HCT116 (cell line): ENCODE results near the gene UBE3D. TPM values are rescaled to one million over a fixed set of nuclear protein-coding genes. Genes with fewer than 3 reads are reported as not detected.

ENCODE experiments used
- ATAC-seq: fragments of 200-7000 bp; cut with Tn5 transposase; 2 replicates; pipeline ENCODE4 v1.9.1; 2020; ENCODE audit warnings: mild to moderate bottlenecking, moderate library complexity
- BruUV-seq: library from RNA; stranded (reverse); fragments of 400-500 nt; replicated peaks from 2 replicates; lab custom pipeline; 2021; lab: Mats Ljungman, UMichigan
- CTCF ChIA-PET: fragments of 300-600 bp; sonication (Branson Sonifier 250); formaldehyde crosslinking; loops from one replicate; lab custom pipeline; 2021; ENCODE audit warnings: antibody characterized with exemption; lab: Charles Lee
- POLR2A ChIA-PET: fragments of 300-600, 350-600 bp; sonication (Branson Sonifier 250); formaldehyde crosslinking; loops from one replicate; lab custom pipeline; 2021; ENCODE audit warnings: antibody characterized with exemption; lab: Charles Lee
- RAD21 ChIA-PET, 2 experiments: fragments of 300-600 bp; sonication (Branson Sonifier 250); formaldehyde crosslinking; loops; one replicate each; lab custom pipeline; 2023; ENCODE audit warnings: low total read pairs in 2 of 2; ENCODE audit not compliant: uncharacterized antibody in 2 of 2, unreplicated experiment in 2 of 2, low non-redundant PET in 1 of 2; lab: Charles Lee
- DNase-seq: peaks from one replicate; pipeline ENCODE4 v3.0.0-alpha.2; 2010; ENCODE audit warnings: low read depth, low spot score
- H2AFZ ChIP-seq: fragments of 200-600 bp; shearing (Covaris generic), sonication (generic); 2 replicates; pipeline ENCODE4 v1.6.1; 2017; ENCODE audit warnings: low read depth, mixed run types, mixed read lengths, antibody characterized with exemption, low read length; ENCODE audit not compliant: poor library complexity, severe bottlenecking
- H3K27ac ChIP-seq: 2 replicates; pipeline ENCODE4 v1.5.1; 2012; ENCODE audit warnings: low read depth, low read length
- H3K27me3 ChIP-seq: fragments of 200-600 bp; sonication (generic); 2 replicates; pipeline ENCODE4 v1.6.1; 2016; ENCODE audit warnings: mixed run types, low read length, mixed read lengths; ENCODE audit not compliant: insufficient read depth
- H3K36me3 ChIP-seq, 2 experiments: fragments of 200-500 bp in 1 of 2; fragments of 200-600 bp in 1 of 2; sonication (Bioruptor generic) in 1 of 2; sonication (generic) in 1 of 2; 2 replicates each; pipeline versions ENCODE4 v1.5.1 to v1.6.1; 2014 to 2016; ENCODE audit warnings: low read length in 2 of 2, inconsistent platforms in 1 of 2, mixed read lengths in 1 of 2, mixed run types in 1 of 2; ENCODE audit not compliant: insufficient read depth in 2 of 2, control insufficient read depth in 1 of 2
- H3K4me1 ChIP-seq, 2 experiments: fragments of 200-600 bp in 1 of 2; sonication (generic) in 1 of 2; 2 replicates each; pipeline versions ENCODE4 v1.5.1 to v1.6.1; 2012 to 2017; ENCODE audit warnings: low read length in 2 of 2, inconsistent platforms in 1 of 2, mild to moderate bottlenecking in 1 of 2, mixed read lengths in 1 of 2, mixed run types in 1 of 2, moderate library complexity in 1 of 2; ENCODE audit not compliant: insufficient read depth in 2 of 2, control insufficient read depth in 1 of 2
- H3K4me2 ChIP-seq: fragments of 200-600 bp; sonication (generic); 2 replicates; pipeline ENCODE4 v1.6.1; 2017; ENCODE audit warnings: mixed run types, low read length, mixed read lengths
- H3K4me3 ChIP-seq, 2 experiments: fragments of 200-600 bp in 1 of 2; sonication (generic) in 1 of 2; replicated peaks in 1 of 2; 2 replicates each; pipeline ENCODE4 v1.5.1; 2011 to 2016; ENCODE audit warnings: low read length in 2 of 2, control low read depth in 1 of 2, low read depth in 1 of 2, mild to moderate bottlenecking in 1 of 2, mixed read lengths in 1 of 2, mixed run types in 1 of 2
- H3K79me2 ChIP-seq: fragments of 200-600 bp; sonication (generic); 2 replicates; pipeline ENCODE4 v1.6.1; 2017; ENCODE audit warnings: mild to moderate bottlenecking, mixed run types, low read length, moderate library complexity, mixed read lengths; ENCODE audit not compliant: insufficient read depth
- H3K9ac ChIP-seq: fragments of 200-600 bp; sonication (generic); 2 replicates; pipeline ENCODE4 v1.6.1; 2016; ENCODE audit warnings: low read length, mixed read lengths
- H3K9me2 ChIP-seq: fragments of 200-600 bp; sonication (generic), shearing (Covaris generic); 2 replicates; pipeline ENCODE4 v1.6.1; 2017; ENCODE audit warnings: mixed run types, mild to moderate bottlenecking, moderate library complexity; ENCODE audit not compliant: insufficient read depth
- H3K9me3 ChIP-seq, 2 experiments: fragments of 200-500 bp in 1 of 2; fragments of 200-600 bp in 1 of 2; sonication (Bioruptor generic) in 1 of 2; sonication (generic) in 1 of 2; 2 replicates each; pipeline ENCODE4 v1.6.1; 2014 to 2017; ENCODE audit warnings: low read length in 2 of 2, mixed read lengths in 2 of 2, inconsistent platforms in 1 of 2, low read depth in 1 of 2, mild to moderate bottlenecking in 1 of 2, mixed run types in 1 of 2, moderate library complexity in 1 of 2; ENCODE audit not compliant: control insufficient read depth in 1 of 2, insufficient read depth in 1 of 2
- H4K20me1 ChIP-seq: fragments of 200-600 bp; sonication (generic), shearing (Covaris generic); 2 replicates; pipeline ENCODE4 v1.6.1; 2017; ENCODE audit warnings: mixed run types, mild to moderate bottlenecking, moderate library complexity; ENCODE audit not compliant: insufficient read depth
- CEBPB ChIP-seq: IDR thresholded peaks from 2 replicates; pipeline ENCODE4 v1.6.1; 2012; ENCODE audit warnings: low read depth
- CTCF ChIP-seq, 3 experiments: fragments of 200-600 bp in 1 of 3; sonication (generic) in 1 of 3; IDR thresholded peaks in 2 of 3; conservative IDR thresholded peaks in 1 of 3; 2 replicates each; pipeline ENCODE4 v1.5.1; 2012 to 2017; ENCODE audit warnings: low read depth in 2 of 3, low read length in 2 of 3, antibody characterized with exemption in 1 of 3, borderline replicate concordance in 1 of 3, control low read depth in 1 of 3, mild to moderate bottlenecking in 1 of 3, mixed read lengths in 1 of 3, mixed run types in 1 of 3, moderate library complexity in 1 of 3; ENCODE audit not compliant: insufficient read depth in 1 of 3
- EGR1 ChIP-seq: IDR thresholded peaks from 2 replicates; pipeline ENCODE4 v1.6.1; 2012; ENCODE audit warnings: low read depth
- ELF1 ChIP-seq: IDR thresholded peaks from 2 replicates; pipeline ENCODE4 v1.6.1; 2012; ENCODE audit warnings: low read depth, borderline replicate concordance
- POLR2A ChIP-seq: IDR thresholded peaks from 2 replicates; pipeline ENCODE4 v1.7.0; 2011; ENCODE audit warnings: borderline replicate concordance; ENCODE audit not compliant: insufficient read depth, insufficient read length; ENCODE audit errors: extremely low read depth
- intact Hi-C: fragments of 100-400 bp; cut with micrococcal nuclease; formaldehyde crosslinking; loops from 2 replicates; pipeline ENCODE4 v1.10.0; 2022
- total RNA-seq: library from RNA; stranded (reverse); gene quantifications from one replicate; pipeline ENCODE4 v1.2.1, GENCODE V29; 2021; ENCODE audit not compliant: unreplicated experiment
- TF ChIP-seq, protein P1 (sequence below): IDR thresholded peaks from 2 replicates; pipeline ENCODE4 v1.6.1; 2011; ENCODE audit warnings: mild to moderate bottlenecking, low read length, moderate library complexity; ENCODE audit not compliant: insufficient replicate concordance; ENCODE audit errors: extremely low read depth

The UBE3D gene
- total RNA-seq, 1 experiment from 2014 or later, result 9.0 TPM

DNA sequence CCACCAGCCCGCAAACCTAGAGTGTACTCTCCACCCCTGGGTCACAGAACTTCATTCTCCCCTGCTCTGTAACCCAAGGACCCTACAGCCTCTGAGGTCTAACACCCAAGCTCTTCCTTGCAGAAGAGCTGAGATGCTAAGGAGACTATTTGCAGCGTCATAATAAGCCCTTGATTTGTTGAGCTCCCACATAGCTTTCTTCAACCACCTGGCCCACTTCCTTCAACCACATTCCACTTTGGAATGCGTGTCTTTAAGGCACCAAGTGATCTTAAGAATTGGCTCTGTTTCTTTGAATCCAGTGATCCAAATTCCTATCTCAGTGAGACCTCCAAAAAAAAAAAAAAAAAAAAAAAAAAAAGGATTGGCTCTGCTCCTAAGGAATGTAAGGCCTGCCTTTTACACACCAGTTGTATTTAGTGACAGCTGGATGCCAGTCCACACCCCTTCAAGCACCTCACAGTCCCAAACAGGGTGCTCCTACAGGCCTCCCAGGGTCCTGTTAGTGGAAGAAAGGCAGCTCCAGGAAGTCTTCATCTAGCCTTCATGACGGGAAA is 106.2 kb downstream of the UBE3D start:
- H3K4me1 ChIP-seq, result peaks cover 5 to 14% of the 10 kb centered on the region in 2 experiments; a peak in 3 of 4 replicates
- H3K9me3 ChIP-seq, result no peaks in the 10 kb centered on the region
- DNase-seq (no peak), ATAC-seq (no peak)
- H2AFZ ChIP-seq, result no peak overlapping the region
- H4K20me1 ChIP-seq, result no peaks in the 10 kb centered on the region
- intact Hi-C loops, result no loop called here
- TF ChIP-seq POLR2A, result no peak
- no peak for TF ChIP-seq CEBPB
- TF ChIP-seq, protein P1, sequence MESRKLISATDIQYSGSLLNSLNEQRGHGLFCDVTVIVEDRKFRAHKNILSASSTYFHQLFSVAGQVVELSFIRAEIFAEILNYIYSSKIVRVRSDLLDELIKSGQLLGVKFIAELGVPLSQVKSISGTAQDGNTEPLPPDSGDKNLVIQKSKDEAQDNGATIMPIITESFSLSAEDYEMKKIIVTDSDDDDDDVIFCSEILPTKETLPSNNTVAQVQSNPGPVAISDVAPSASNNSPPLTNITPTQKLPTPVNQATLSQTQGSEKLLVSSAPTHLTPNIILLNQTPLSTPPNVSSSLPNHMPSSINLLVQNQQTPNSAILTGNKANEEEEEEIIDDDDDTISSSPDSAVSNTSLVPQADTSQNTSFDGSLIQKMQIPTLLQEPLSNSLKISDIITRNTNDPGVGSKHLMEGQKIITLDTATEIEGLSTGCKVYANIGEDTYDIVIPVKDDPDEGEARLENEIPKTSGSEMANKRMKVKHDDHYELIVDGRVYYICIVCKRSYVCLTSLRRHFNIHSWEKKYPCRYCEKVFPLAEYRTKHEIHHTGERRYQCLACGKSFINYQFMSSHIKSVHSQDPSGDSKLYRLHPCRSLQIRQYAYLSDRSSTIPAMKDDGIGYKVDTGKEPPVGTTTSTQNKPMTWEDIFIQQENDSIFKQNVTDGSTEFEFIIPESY, result no peak
- TF ChIP-seq ELF1, result no peak
- TF ChIP-seq CTCF (IDR thresholded peaks at IDR 0.05 in 2 of 3, conservative IDR thresholded peaks at IDR 0.05 in 1 of 3; ENCODE audit: borderline replicate concordance in 1 of 3, insufficient read depth in 1 of 3, low read depth in 2 of 3, low read length in 2 of 3), result no peak
- TF ChIP-seq EGR1, result no peak
- no peaks in the 10 kb centered on the region for H3K79me2 ChIP-seq
- H3K9ac ChIP-seq, result no peak overlapping the region
- no TSS peak for BruUV-seq
- no peak overlapping the region for H3K27ac ChIP-seq
- no peaks in the 10 kb centered on the region for H3K9me2 ChIP-seq
- ChIA-PET CTCF (no interaction called here), POLR2A (interaction anchor here (0.7 kb wide), 1 partner anchor 12 kb away, joined by 3 read pairs; no protein-coding TSS in a partner anchor), RAD21 (interaction anchor here in 1 of 2 experiments (0.7 kb wide), 1 partner anchor 23 kb away, joined by 6 read pairs; no protein-coding TSS in a partner anchor)
- H3K36me3 ChIP-seq, result 0 out of 4 replicates have a peak, but pooled peaks cover 0 to 3% of the 10 kb centered on the region in 2 experiments
- H3K4me2 ChIP-seq, result no peak overlapping the region
- no peaks in the 10 kb centered on the region for H3K27me3 ChIP-seq
- no peak overlapping the region for H3K4me3 ChIP-seq
